Keratinocyte (primary cell): ENCODE measurements around the gene GUSB. TPM values are rescaled to one million over a fixed set of nuclear protein-coding genes. Genes with fewer than 3 reads are reported as not detected.

ENCODE experiments used
- DNase-seq: peaks from one replicate; pipeline ENCODE4 v3.0.0-alpha.2; 2011; ENCODE audit warnings: low read depth, missing footprints, low spot score
- FAIRE-seq: peaks from 2 replicates; lab custom pipeline; 2011; peaks lifted over from hg19 to GRCh38; lab: Jason Lieb, UNC
- H2AFZ ChIP-seq: 2 replicates; pipeline ENCODE4 v1.6.0; 2012; ENCODE audit warnings: low read length, control low read depth, inconsistent platforms; ENCODE audit not compliant: control insufficient read depth
- H3K27ac ChIP-seq: 2 replicates; pipeline ENCODE4 v1.5.1; 2011; ENCODE audit warnings: low read length; ENCODE audit not compliant: control insufficient read depth, insufficient read depth
- H3K27me3 ChIP-seq: 3 replicates; pipeline ENCODE4 v1.6.0; 2011; ENCODE audit warnings: low read length; ENCODE audit not compliant: control insufficient read depth, insufficient read depth; ENCODE audit errors: extremely low read depth
- H3K36me3 ChIP-seq, 2 experiments: 2 replicates in 1 of 2; 3 replicates in 1 of 2; pipeline ENCODE4 v1.5.1; 2011; ENCODE audit warnings: low read length in 2 of 2, mild to moderate bottlenecking in 1 of 2; ENCODE audit not compliant: control insufficient read depth in 2 of 2, insufficient read depth in 2 of 2; ENCODE audit errors: extremely low read depth in 1 of 2
- H3K4me1 ChIP-seq: 3 replicates; pipeline ENCODE4 v1.5.1; 2011; ENCODE audit warnings: low read length; ENCODE audit not compliant: control insufficient read depth, insufficient read depth; ENCODE audit errors: extremely low read depth
- H3K4me2 ChIP-seq: 3 replicates; pipeline ENCODE4 v1.6.0; 2011; ENCODE audit warnings: low read depth, low read length; ENCODE audit not compliant: control insufficient read depth, insufficient read depth; ENCODE audit errors: extremely low read depth
- H3K4me3 ChIP-seq, 3 experiments: fragments of 200-600 bp in 1 of 3; sonication (generic) in 1 of 3; 2 replicates in 2 of 3; 3 replicates in 1 of 3; pipeline ENCODE4 v1.5.1; 2011 to 2016; ENCODE audit warnings: low read length in 3 of 3, mild to moderate bottlenecking in 3 of 3, control low read depth in 2 of 3, inconsistent platforms in 1 of 3, low read depth in 1 of 3, mixed read lengths in 1 of 3, mixed run types in 1 of 3, moderate library complexity in 1 of 3; ENCODE audit not compliant: control insufficient read depth in 2 of 3, insufficient read depth in 2 of 3; ENCODE audit errors: extremely low read depth in 1 of 3
- H3K79me2 ChIP-seq: 2 replicates; pipeline ENCODE4 v1.6.0; 2012; ENCODE audit warnings: low read length; ENCODE audit not compliant: control insufficient read depth, insufficient read depth
- H3K9ac ChIP-seq: 3 replicates; pipeline ENCODE4 v1.6.0; 2011; ENCODE audit warnings: low read length; ENCODE audit not compliant: control insufficient read depth, insufficient read depth; ENCODE audit errors: extremely low read depth
- H3K9me1 ChIP-seq: 3 replicates; pipeline ENCODE4 v1.6.0; 2011; ENCODE audit warnings: low read length; ENCODE audit not compliant: control insufficient read depth, insufficient read depth; ENCODE audit errors: extremely low read depth
- H3K9me3 ChIP-seq: 2 replicates; pipeline ENCODE4 v1.5.1; 2012; ENCODE audit warnings: low read depth, low read length; ENCODE audit not compliant: control insufficient read depth
- H4K20me1 ChIP-seq: 3 replicates; pipeline ENCODE4 v1.6.0; 2011; ENCODE audit warnings: low read length; ENCODE audit not compliant: control insufficient read depth, insufficient read depth; ENCODE audit errors: extremely low read depth
- CTCF ChIP-seq, 3 experiments: IDR thresholded peaks in 1 of 3; conservative IDR thresholded peaks in 1 of 3; optimal IDR thresholded peaks in 1 of 3; 2 replicates in 2 of 3; 3 replicates in 1 of 3; pipeline versions ENCODE3 to v1.5.1; 2011; ENCODE audit warnings: low read length in 3 of 3, mild to moderate bottlenecking in 3 of 3, moderate library complexity in 2 of 3, control low read depth in 1 of 3, inconsistent platforms in 1 of 3; ENCODE audit not compliant: insufficient read depth in 2 of 3; ENCODE audit errors: extremely low read depth in 1 of 3
- EZH2 ChIP-seq: IDR thresholded peaks from one replicate; pipeline ENCODE4 v1.6.1; 2012; ENCODE audit warnings: inconsistent platforms, mild to moderate bottlenecking, low read length, moderate library complexity
- dilution Hi-C: fragments of 300-500 bp; cut with MboI; formaldehyde crosslinking; loops from one replicate; pipeline ENCODE4 v1.7.0; 2020; ENCODE audit warnings: low sequenced_read_pairs; ENCODE audit not compliant: extremely low pct_ligation_motif_present
- polyA plus RNA-seq, 5 experiments: library from polyadenylated mRNA; depleted of rRNA in 3 of 5; stranded (reverse) in 3 of 5; stranded (forward) in 1 of 5; unstranded in 1 of 5; fragments of >200 nt; gene quantifications; 1 replicate in 1 of 5; 2 replicates in 3 of 5; 3 replicates in 1 of 5; pipeline versions ENCODE4 v1.2.1 to v1.2.3, GENCODE V29; 2011 to 2012; ENCODE audit warnings: missing spikeins in 2 of 5, low read depth in 1 of 5, low replicate concordance in 1 of 5

GUSB gene
- polyA plus RNA-seq, 1 donor (not counting 4 experiments of a cell fraction or from before 2014, with no cell fraction given): 13.3 TPM

GRCh38 chr7:65938336-65938895, 43.6 kb downstream of the GUSB start:
- H3K9ac ChIP-seq: no peak overlapping the region
- no peaks in the 10 kb centered on the region for H4K20me1 ChIP-seq
- H3K36me3 ChIP-seq: peaks cover 0 to 4% of the 10 kb centered on the region in 2 experiments
- dilution Hi-C loops: no loop called here
- no peaks in the 10 kb centered on the region for H3K9me1 ChIP-seq
- H2AFZ ChIP-seq: no peak overlapping the region
- peaks cover 12% of the 10 kb centered on the region for H3K79me2 ChIP-seq
- H3K4me2 ChIP-seq: no peak overlapping the region
- TF ChIP-seq EZH2: no peak
- TF ChIP-seq CTCF (optimal IDR thresholded peaks at IDR 0.05 in 1 of 3, IDR thresholded peaks at IDR 0.05 in 1 of 3, conservative IDR thresholded peaks at IDR 0.05 in 1 of 3; ENCODE audit: extremely low read depth in 1 of 3, insufficient read depth in 2 of 3, low read length in 3 of 3): no peak
- no peaks in the 10 kb centered on the region for H3K4me1 ChIP-seq
- no peak for DNase-seq
- no peak for FAIRE-seq
- no peaks in the 10 kb centered on the region for H3K27me3 ChIP-seq
- no peak overlapping the region for H3K4me3 ChIP-seq
- no peaks in the 10 kb centered on the region for H3K9me3 ChIP-seq
- no peak overlapping the region for H3K27ac ChIP-seq

GRCh38 chr7:65937296-65937695, 44.7 kb downstream of the GUSB start:
- H3K79me2 ChIP-seq: peaks cover 16% of the 10 kb centered on the region
- no peak for TF ChIP-seq CTCF (optimal IDR thresholded peaks at IDR 0.05 in 1 of 3, IDR thresholded peaks at IDR 0.05 in 1 of 3, conservative IDR thresholded peaks at IDR 0.05 in 1 of 3; ENCODE audit: extremely low read depth in 1 of 3, insufficient read depth in 2 of 3, low read length in 3 of 3)
- TF ChIP-seq EZH2: no peak

More at GRCh38 chr7:65937296-65937695, 44.7 kb downstream of the GUSB start:
- dilution Hi-C loops: no loop called here
- H3K36me3 ChIP-seq: peaks cover 0 to 4% of the 10 kb centered on the region in 2 experiments
- no peaks in the 10 kb centered on the region for H3K27me3 ChIP-seq
- H3K4me2 ChIP-seq: no peak overlapping the region
- H3K9ac ChIP-seq: no peak overlapping the region
- no peaks in the 10 kb centered on the region for H3K9me3 ChIP-seq
- no peaks in the 10 kb centered on the region for H4K20me1 ChIP-seq
- FAIRE-seq (no peak), DNase-seq (no peak)
- H3K27ac ChIP-seq: no peak overlapping the region
- H3K4me3 ChIP-seq: no peak overlapping the region
- no peak overlapping the region for H2AFZ ChIP-seq
- no peaks in the 10 kb centered on the region for H3K4me1 ChIP-seq
- H3K9me1 ChIP-seq: no peaks in the 10 kb centered on the region
